ENCODE results near the gene ELF3. TPM values are rescaled to one million over a fixed set of nuclear protein-coding genes. Genes with fewer than 3 reads are reported as not detected.
"Not testable (repeated sequence)": the region's sequence is repeated elsewhere in the genome, so short reads cannot be mapped to it uniquely, and the experiment has no call there.

The ELF3 gene
- total RNA-seq, 2 experiments from 2014 or later, result 0.12 to 0.46 TPM

DNA sequence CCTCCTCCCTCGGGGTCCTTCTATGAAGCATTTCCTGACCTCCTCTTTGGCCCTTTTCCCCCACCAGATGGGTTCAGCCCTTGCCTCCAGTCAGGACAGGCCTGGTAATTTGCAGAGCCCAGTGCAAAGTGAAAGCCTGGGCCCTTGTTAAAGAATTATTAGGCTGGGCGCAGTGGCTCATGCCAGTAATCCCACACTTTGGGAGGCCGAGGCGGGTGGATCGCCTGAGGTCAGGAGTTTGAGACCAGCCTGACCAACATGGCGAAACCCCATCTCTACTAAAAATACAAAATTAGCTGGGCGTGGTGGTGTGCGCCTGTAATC is 8.8 kb downstream of the ELF3 start:
- H3K9me3 Mint-ChIP-seq; DNase-seq; H3K4me1 Mint-ChIP-seq (ENCODE audit: low read depth); H3K27ac Mint-ChIP-seq; H3K36me3 Mint-ChIP-seq; H3K4me3 Mint-ChIP-seq; H3K27me3 Mint-ChIP-seq; POLR2A ChIA-PET; intact Hi-C loops (cut with micrococcal nuclease): not testable (repeated sequence)
- CTCF ChIA-PET, result interaction anchor here (1.0 kb wide), 1 partner anchor 19 kb away, joined by 4 read pairs; no protein-coding TSS in a partner anchor

DNA sequence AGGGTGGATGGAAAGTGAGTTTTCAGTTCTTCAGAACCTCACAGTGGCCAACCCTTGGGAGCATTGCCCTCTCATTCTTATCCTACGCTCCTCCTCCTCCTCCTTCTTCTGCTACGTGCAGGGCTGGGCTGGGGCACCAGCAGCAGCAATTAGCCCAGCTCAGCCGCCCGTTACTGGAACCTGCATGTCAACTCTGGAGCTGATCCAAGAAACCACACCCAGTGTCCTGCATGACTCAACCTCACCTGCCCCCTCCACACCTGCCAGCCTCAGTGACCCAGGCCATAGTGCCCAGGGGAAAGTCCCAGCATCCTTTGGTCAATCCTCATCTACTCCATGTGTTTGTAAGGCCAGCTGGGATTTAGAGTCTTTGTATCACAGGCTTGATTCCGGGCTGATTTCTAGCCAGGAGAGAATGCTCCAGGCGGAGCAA is 12.6 kb downstream of the ELF3 start:
- Mint-ChIP-seq H3K9me3 (no peaks in the 10 kb centered on the region), H3K4me1 (ENCODE audit: low read depth) (no peaks in the 10 kb centered on the region), H3K4me3 (no peak overlapping the region), H3K27ac (no peak overlapping the region), H3K36me3 (no peaks in the 10 kb centered on the region), H3K27me3 (peaks cover 3% of the 10 kb centered on the region)
- POLR2A ChIA-PET, result no interaction called here
- no peak for DNase-seq
- intact Hi-C loops (cut with micrococcal nuclease), result no loop called here
- CTCF ChIA-PET, result interaction anchor here (0.7 to 1.0 kb wide), 2 partner anchors 12 to 624 kb away, joined by 3 read pairs; partner anchors contain the start of gene ELF3

DNA sequence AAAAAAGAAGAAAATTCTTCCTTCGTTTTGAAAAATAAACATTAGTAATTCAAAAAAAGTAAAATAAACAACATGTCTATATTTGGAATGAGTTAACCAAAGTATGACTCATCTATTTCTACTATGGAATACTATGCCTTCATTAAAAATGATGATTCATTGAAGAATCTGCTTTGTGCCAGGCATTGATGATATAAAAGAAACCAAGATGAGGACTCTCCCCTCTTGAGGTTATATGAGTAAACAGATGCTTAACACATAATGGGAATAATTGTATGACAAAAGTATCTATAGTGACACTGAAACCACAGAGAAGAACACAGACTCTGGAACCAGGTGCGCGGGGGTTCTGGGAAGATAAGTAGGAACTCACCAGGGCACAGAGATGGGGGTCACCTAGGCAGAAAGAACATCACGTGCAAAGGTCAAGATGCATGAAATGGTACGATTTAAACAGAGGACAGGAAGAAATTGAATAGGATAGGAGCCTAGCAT is 18.8 kb downstream of the ELF3 start:
- no peaks in the 10 kb centered on the region for H3K36me3 Mint-ChIP-seq
- intact Hi-C loops (cut with micrococcal nuclease), result no loop called here
- H3K27me3 Mint-ChIP-seq, result peaks cover 1% of the 10 kb centered on the region
- peak; percentile 17 for DNase-seq
- POLR2A ChIA-PET, result no interaction called here
- peaks cover 2% of the 10 kb centered on the region for H3K4me1 Mint-ChIP-seq (ENCODE audit: low read depth)
- CTCF ChIA-PET, result interaction anchor here (0.8 kb wide), 1 partner anchor 133 kb away, joined by 3 read pairs; no protein-coding TSS in a partner anchor
- no peaks in the 10 kb centered on the region for H3K9me3 Mint-ChIP-seq
- H3K4me3 Mint-ChIP-seq, result no peak overlapping the region
- H3K27ac Mint-ChIP-seq, result no peak overlapping the region

DNA sequence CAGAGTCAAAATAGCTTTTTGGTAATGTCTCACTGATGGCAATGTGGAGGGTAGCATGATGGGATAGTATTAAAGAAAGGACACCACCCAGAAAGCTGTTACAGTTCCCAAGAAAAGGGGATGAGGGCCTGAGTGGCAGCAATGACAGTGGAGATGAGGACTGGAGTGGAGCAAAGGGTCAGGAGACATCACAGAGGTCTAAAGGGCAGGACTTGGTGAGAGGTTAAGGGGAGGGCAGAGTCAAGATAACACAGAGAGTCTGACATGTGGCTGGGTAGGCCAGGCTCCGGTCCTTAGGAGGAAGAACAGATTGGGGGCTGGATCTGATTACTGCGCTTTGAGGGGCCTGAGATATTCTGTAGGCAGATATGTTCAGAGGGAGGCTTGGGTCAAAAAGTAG is 19.3 kb downstream of the ELF3 start:
- H3K9me3 Mint-ChIP-seq, result no peaks in the 10 kb centered on the region
- H3K27me3 Mint-ChIP-seq, result peaks cover 1% of the 10 kb centered on the region
- H3K4me1 Mint-ChIP-seq (ENCODE audit: low read depth), result peaks cover 2% of the 10 kb centered on the region
- H3K27ac Mint-ChIP-seq, result no peak overlapping the region
- no peak overlapping the region for H3K4me3 Mint-ChIP-seq
- DNase-seq, result no peak
- no peaks in the 10 kb centered on the region for H3K36me3 Mint-ChIP-seq
- ChIA-PET CTCF (interaction anchor here (0.8 kb wide), 1 partner anchor 134 kb away, joined by 3 read pairs; no protein-coding TSS in a partner anchor), POLR2A (no interaction called here)
- intact Hi-C loops (cut with micrococcal nuclease), result no loop called here

DNA sequence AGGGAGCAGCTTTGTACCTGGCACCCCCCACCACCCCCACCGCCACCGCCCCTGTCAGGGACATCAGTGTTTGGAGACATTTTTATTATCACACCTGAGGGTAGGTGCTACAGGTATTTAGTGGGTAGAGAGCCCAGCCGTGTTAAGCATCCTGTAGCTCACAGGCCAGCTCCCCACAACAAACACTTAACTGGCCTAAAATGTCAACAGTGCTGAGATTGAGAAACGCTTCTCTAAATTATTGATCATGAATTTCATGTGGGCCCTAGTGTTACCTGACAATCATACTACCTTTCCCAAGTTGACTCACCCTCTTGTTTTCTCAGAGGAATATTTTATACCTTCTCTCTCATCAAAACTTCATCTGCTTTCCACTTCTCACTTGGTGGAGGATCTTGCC is 21.4 kb downstream of the ELF3 start:
- Mint-ChIP-seq H3K4me1 (ENCODE audit: low read depth) (peaks cover 2% of the 10 kb centered on the region), H3K27me3 (peaks cover 1% of the 10 kb centered on the region), H3K36me3 (no peaks in the 10 kb centered on the region), H3K9me3 (no peaks in the 10 kb centered on the region), H3K4me3 (no peak overlapping the region), H3K27ac (no peak overlapping the region)
- intact Hi-C loops (cut with micrococcal nuclease), result no loop called here
- POLR2A ChIA-PET, result no interaction called here
- CTCF ChIA-PET, result no interaction called here
- DNase-seq, result no peak

DNA sequence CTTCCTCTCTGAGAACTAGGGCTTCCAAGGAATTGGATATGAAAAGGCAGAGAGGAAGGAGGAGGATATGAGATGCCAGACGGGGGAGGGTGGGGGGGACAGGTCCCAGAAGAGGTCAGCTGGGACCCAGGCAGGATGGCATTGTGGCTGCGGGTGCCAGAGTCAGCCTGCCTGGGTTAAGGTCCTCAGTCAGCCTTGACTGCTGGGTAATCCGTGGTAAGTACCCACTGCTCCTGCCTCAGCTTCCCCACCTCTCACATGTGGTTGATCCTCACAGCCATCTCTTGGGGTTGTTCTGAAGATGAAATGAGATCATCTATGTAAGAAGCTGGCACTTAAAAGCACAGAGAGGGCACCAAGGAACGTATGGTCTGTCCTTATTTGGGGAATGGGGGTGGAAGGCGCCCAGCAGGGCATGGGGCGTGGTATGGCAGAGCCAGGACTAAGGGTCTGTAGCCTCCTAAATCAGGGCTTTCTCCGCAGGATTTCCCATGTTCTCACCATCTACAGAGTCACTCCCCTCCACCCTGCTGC is 23.8 kb downstream of the ELF3 start:
- intact Hi-C loops (cut with micrococcal nuclease), result no loop called here
- POLR2A ChIA-PET, result no interaction called here
- CTCF ChIA-PET, result interaction anchor here (0.6 to 1.4 kb wide), 2 partner anchors 85 to 192 kb away, joined by 3 read pairs; no protein-coding TSS in a partner anchor
- H3K36me3 Mint-ChIP-seq, result no peaks in the 10 kb centered on the region
- peaks cover 1% of the 10 kb centered on the region for H3K27me3 Mint-ChIP-seq
- H3K4me3 Mint-ChIP-seq, result no peak overlapping the region
- no peak overlapping the region for H3K27ac Mint-ChIP-seq
- H3K4me1 Mint-ChIP-seq (ENCODE audit: low read depth), result peaks cover 2% of the 10 kb centered on the region
- H3K9me3 Mint-ChIP-seq, result no peaks in the 10 kb centered on the region
- no peak for DNase-seq

DNA sequence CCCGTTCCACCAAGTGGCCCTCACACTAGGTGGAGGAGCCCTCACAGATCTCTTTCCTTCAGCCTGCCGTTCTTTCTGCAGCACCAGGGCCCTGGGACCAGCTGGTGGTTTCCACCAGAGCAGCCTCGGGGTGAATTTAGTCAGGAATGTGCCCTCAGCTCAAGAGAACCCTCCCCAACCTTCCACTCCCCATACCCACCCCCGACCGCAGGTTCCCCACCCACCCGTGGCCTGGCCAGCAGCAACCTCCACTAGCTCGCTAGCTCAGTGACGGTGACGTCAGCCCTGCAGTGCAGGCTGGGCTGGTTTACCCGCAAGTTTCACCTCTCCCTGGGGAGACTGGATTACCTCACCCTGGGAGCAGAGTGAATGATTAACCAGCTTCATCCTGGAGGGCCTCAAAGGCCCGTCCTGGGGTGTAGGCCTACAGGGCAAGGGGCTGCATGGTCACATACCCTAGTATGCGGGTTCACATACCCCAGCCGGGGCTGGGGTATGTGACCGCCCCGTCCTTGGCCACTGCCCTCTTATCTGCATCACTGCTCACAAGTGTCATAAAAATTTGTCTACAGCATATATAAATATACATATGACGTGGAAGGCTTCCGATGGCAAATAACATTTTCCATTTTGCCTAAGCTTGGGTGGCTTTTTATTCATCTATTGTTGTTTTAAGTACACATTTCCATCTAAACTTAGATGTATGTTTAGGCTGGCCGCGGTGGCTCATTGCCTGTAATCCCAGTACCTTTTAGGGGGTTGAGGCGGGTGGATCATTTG is 24.5 kb downstream of the ELF3 start:
- no peak overlapping the region for H3K27ac Mint-ChIP-seq
- no peak overlapping the region for H3K4me3 Mint-ChIP-seq
- POLR2A ChIA-PET, result no interaction called here
- intact Hi-C loops (cut with micrococcal nuclease), result no loop called here
- CTCF ChIA-PET, result interaction anchor here (0.6 to 1.4 kb wide), 2 partner anchors 84 to 192 kb away, joined by 3 read pairs; no protein-coding TSS in a partner anchor
- H3K4me1 Mint-ChIP-seq (ENCODE audit: low read depth), result no peaks in the 10 kb centered on the region
- peak; percentile 14 for DNase-seq
- H3K36me3 Mint-ChIP-seq, result no peaks in the 10 kb centered on the region
- no peaks in the 10 kb centered on the region for H3K9me3 Mint-ChIP-seq
- peaks cover 1% of the 10 kb centered on the region for H3K27me3 Mint-ChIP-seq

DNA sequence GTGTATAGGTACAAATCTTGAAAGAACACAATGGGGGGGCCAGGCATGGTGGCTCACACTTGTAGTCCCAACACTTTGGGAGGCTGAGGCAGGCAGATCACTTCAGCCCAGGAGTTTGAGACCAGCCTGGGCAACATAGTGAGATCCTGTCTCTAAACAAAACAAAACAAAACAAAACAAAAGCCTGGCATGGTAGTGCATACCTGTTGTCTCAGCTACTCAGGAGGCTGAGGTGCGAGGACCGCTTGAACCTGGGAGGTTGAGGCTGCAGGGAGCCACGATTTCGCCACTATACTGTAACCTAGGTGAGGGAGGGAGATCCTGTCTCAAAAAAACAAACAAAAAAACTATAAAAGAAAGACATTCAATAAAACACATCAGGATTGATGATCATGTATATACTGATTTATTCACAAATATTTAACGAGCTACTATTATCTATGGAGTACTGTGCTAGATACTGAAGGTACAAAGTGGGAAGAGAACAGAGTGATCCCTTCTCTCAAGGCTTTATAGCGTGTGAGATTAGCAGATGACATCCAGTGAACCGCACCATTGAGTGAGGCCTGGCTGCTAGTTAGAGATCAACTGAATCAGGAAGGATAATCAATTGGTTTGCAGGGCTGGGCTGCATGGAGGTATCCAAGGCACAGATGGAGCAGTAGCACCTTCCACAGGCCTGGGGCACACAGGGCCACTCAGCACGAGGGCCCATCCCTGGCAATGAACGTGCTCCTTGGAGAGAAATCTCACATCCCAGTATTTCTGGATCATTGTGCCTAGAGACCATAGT is 26.4 kb downstream of the ELF3 start:
- ChIA-PET POLR2A (no interaction called here), CTCF (interaction anchor here (0.7 kb wide), 1 partner anchor 21 kb away, joined by 4 read pairs; no protein-coding TSS in a partner anchor)
- H3K9me3 Mint-ChIP-seq, result no peaks in the 10 kb centered on the region
- no peak for DNase-seq
- H3K4me1 Mint-ChIP-seq (ENCODE audit: low read depth), result no peaks in the 10 kb centered on the region
- H3K27ac Mint-ChIP-seq, result no peak overlapping the region
- H3K4me3 Mint-ChIP-seq, result no peak overlapping the region
- peaks cover 1% of the 10 kb centered on the region for H3K27me3 Mint-ChIP-seq
- H3K36me3 Mint-ChIP-seq, result no peaks in the 10 kb centered on the region
- intact Hi-C loops (cut with micrococcal nuclease), result no loop called here

DNA sequence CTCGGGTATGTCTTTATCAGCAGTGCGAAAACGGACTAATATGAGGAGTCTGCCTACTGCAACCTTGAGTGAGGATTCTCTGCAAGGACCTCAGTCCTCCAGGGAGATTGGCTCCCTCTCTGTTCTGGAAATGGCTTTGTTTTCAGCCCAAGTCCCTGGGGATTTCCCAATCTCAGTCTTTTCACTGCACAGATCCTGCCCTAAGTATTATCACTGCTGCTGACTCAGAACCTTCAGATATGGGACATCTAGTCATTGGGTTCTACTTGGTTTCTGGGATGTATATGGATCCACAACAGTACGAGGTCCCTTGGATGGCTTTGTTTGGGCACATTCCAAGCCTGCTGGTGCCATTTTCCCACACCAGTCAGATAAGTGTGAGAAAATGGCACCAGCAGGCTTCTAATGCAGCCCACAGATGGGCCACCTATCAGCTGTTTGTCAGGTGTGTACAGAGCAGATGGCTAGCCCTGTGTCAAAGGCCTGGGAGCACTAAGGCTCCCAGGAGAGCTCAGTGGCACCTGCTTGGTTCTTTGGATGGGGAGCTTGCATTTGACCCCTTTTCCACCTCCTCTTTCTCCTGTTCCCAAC is 27.4 kb downstream of the ELF3 start:
- POLR2A ChIA-PET, result no interaction called here
- no peak overlapping the region for H3K4me3 Mint-ChIP-seq
- no peaks in the 10 kb centered on the region for H3K36me3 Mint-ChIP-seq
- no peak overlapping the region for H3K27ac Mint-ChIP-seq
- DNase-seq, result no peak
- no peaks in the 10 kb centered on the region for H3K9me3 Mint-ChIP-seq
- intact Hi-C loops (cut with micrococcal nuclease), result no loop called here
- CTCF ChIA-PET, result no interaction called here
- no peaks in the 10 kb centered on the region for H3K4me1 Mint-ChIP-seq (ENCODE audit: low read depth)
- H3K27me3 Mint-ChIP-seq, result peaks cover 1% of the 10 kb centered on the region

DNA sequence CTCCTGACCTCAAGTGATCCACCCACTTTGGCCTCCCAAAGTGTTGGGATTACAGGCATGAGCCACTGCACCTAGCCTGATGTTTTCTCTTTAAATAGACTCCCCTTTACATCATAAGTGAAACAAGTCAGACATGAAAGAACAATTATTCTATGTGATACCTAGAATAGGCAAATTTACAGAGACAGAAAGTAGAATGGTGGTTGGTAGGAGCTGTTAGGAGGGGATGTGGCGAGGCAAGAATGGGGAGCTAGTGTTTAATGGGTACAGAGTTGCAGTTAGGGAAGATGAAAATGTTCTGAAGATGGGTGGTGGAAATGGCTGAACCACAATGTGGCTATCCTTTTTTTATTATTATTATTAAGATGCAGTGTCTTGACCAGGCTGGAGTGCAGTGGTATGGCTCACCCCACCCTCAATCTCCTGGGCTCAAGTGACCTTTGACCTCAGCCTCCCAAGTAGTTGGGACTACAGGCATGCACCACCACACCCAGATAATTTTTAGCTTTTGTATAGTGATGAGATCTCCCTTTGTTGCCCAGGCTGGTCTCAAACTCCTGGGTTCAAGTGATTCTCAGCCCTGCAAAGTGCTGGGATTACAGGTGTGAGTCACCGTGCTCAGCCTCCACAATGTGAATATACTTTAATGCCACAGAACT is 28.4 kb downstream of the ELF3 start:
- ChIA-PET CTCF (interaction anchor here (0.7 kb wide), 1 partner anchor 305 kb away, joined by 3 read pairs; no protein-coding TSS in a partner anchor), POLR2A (no interaction called here)
- Mint-ChIP-seq H3K4me3 (no peak overlapping the region), H3K27me3 (no peaks in the 10 kb centered on the region), H3K4me1 (ENCODE audit: low read depth) (no peaks in the 10 kb centered on the region), H3K27ac (no peak overlapping the region), H3K9me3 (no peaks in the 10 kb centered on the region), H3K36me3 (no peaks in the 10 kb centered on the region)
- no peak for DNase-seq
- intact Hi-C loops (cut with micrococcal nuclease), result no loop called here

DNA sequence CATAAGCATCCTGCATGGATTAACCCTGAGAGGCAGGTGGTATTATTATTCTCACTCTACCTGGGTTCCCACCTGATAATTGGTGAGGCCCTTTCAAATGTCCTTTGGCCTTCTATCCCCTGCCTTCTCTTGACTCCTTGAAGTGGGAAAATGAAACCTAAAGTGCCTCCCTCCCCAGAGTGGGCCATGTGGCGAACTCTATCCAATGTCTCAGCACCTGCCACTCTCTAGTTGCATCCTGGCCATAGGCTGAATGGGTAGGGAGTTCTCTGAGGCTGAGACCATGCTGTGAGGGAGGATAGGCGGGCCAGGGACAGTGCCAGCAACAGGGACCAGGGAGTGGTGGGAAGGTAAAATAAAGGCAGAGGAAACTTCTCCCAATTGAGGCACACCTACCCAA is 35.3 kb downstream of the ELF3 start:
- Mint-ChIP-seq H3K27me3 (peaks cover 5% of the 10 kb centered on the region), H3K27ac (no peak overlapping the region), H3K9me3 (no peaks in the 10 kb centered on the region), H3K4me1 (ENCODE audit: low read depth) (no peaks in the 10 kb centered on the region), H3K36me3 (no peaks in the 10 kb centered on the region), H3K4me3 (no peak overlapping the region)
- no peak for DNase-seq
- intact Hi-C loops (cut with micrococcal nuclease), result no loop called here
- CTCF ChIA-PET, result no interaction called here
- POLR2A ChIA-PET, result no interaction called here

DNA sequence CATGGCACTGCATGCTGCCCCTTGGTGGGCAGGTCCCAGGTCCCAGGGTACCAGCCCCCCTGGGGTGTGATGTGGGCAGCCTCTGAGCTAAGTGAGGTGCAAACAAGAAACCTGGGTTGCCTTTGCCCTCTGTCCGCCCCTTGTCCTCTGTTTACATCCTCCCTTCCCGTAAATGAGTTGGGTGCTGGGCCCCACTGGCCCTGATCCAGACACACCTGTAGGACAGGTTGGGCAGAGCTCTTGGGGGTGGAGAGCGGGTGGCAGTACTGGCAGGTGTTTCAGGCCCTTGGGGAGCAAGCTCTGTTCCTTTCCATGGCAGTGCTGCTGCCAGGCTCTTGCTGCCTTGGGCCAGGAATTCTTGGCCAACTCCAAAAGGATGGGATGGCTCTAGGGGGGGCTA is 35.8 kb downstream of the ELF3 start:
- Mint-ChIP-seq H3K4me3 (no peak overlapping the region), H3K27me3 (peaks cover 5% of the 10 kb centered on the region), H3K9me3 (no peaks in the 10 kb centered on the region), H3K27ac (no peak overlapping the region), H3K4me1 (ENCODE audit: low read depth) (no peaks in the 10 kb centered on the region), H3K36me3 (no peaks in the 10 kb centered on the region)
- ChIA-PET POLR2A (no interaction called here), CTCF (no interaction called here)
- DNase-seq, result no peak
- intact Hi-C loops (cut with micrococcal nuclease), result no loop called here

All from activated CD4-positive, alpha-beta memory T cell treated with anti-CD3 and anti-CD28 coated beads for 36 hours (primary cell).